HCEC 1CT (cell line): ENCODE results near the gene PTPRZ1.

Experiments used
- DNase-seq: peaks from one replicate; pipeline ENCODE4 v3.0.0-alpha.2; 2017

The PTPRZ1 gene

DNA sequence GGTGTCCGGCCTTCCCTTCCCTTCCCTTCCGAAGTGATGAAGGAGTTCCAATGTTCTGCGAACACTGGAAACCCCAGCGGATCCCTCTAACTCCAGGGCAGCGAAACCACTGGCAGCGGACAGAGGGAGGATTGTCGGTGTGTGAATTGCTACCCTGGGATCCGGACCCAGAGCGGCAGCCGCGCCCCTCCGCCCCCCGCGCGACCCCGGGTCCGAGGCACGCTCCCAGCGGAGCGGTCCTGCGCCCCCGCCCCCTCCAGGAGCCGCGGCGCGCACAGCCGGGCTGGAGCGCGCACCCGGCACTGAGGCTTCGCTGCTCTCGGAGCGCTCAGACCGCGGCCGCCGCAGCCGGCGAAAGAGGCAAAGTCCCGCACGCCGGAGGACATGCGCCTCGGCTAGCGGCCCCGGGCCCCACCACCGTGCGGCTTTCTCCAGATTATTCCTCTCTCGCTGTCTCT, at the start of gene PTPRZ1:
PTPRZ1 (plus strand) TSS at position 331 of the 458 bp plus-strand sequence. CDS start 339 bp downstream, outside the sequence.
- DNase-seq, result no peak

DNA sequence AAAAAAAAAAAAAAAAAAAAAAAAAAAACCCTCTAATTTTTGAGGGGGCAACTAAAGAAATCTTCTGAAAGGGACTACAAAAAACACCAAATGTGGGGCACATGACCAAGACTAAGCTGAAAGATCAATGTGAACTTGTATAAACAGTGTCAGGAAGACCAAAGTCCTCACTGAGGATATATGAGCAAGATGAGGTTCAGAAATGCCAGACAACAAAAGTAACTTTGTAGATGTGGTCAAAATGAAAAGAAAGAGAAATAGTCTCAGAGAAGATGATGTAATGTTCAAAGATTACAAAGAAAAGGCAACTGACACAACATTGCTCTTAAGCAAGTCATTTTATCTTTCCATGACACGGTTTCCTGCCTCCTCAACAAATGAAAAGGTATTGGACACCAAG, 48.7 kb upstream of the PTPRZ1 start:
- DNase-seq, result no peak

GRCh38 chr7:121831351-121831750, 41.6 kb upstream of the PTPRZ1 start:
- no peak for DNase-seq

DNA sequence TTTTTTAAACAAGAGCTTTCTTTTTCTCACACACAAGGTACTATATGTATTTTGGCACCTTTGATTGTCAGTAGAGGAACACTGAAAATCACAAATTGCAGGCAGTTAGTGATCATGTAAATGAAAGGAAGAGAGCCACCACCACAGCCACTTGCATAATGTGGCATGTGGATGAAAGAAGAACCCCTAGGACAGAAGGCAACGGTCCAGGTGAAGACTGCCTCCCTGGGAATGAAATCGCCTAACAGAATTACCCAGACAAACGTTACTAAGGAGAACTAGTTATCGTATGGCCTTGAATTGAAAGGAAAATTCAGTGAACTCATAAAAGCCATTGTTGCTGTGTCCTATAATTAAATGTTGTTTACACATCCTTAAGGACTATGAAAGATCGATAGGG, 41.2 kb upstream of the PTPRZ1 start:
- DNase-seq, result no peak

DNA sequence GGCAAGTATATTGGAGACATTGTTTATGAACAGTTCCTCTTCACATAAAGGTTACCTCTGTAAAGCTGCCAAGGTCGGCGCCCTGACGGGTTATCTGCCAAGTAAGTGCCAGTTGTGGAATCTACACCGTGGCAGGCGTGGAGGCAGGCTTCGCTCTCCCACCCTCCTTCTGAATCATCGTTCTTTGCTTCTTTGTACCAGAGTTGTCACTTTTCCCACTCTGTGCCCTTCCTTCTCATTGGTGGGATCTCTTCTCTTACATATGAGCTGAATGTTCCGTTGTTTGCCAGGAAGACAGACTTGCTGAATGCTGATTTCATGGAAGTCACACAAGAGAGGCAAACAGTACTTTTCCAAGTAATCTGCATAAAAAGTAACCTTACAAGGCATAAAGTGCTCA, 40.6 kb upstream of the PTPRZ1 start:
- DNase-seq, result no peak

DNA sequence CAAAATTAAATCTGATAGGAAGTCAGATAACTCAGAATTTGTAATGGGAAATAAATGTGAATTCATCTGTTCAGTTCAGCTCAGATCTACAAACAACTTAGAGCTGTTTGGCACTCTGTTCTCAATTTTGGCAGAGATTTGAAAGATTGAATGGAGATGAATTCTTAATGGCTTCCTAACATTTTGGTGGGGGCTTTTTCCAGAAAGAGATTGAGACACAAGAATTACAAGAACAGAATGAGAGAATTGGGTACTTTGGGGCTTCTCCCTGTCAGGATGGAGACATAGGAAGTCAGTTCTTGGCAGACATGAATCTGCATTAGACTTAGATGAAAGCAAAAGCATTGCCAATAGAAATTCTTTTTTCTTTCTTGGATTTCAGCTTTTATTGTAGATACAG, 39.0 kb upstream of the PTPRZ1 start:
- no peak for DNase-seq

- no peak for DNase-seq
These were observed 35.5 kb upstream of the PTPRZ1 start for GRCh38 chr7:121837462-121837861.

- no peak for DNase-seq
These were observed 25.9 kb upstream of the PTPRZ1 start for GRCh38 chr7:121847041-121847440.

DNA sequence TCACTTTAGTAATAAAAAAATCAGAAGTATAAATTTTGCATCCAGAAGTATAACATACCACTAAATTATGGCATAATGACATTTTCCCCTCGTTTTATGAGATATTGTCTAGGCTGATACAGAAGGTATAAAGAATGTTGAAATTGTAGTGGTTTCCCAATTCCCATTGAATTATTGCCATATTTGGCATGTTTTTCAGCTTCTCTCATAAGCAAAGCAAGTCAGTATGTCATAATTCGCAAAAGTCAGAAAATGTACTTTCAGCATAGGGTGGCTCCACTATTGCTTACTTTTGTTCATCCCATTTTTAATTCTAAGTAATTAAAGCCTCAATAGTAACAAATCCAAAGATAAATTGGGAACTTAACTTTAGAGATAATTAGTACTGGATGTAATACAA, 19.7 kb upstream of the PTPRZ1 start:
- no peak for DNase-seq

- DNase-seq, result no peak
These were observed 12.0 kb upstream of the PTPRZ1 start for GRCh38 chr7:121860953-121861352.

- no peak for DNase-seq
These were observed 10.4 kb upstream of the PTPRZ1 start for GRCh38 chr7:121862591-121862990.

- no peak for DNase-seq
These were observed 1.8 kb upstream of the PTPRZ1 start for GRCh38 chr7:121871188-121871587.

DNA sequence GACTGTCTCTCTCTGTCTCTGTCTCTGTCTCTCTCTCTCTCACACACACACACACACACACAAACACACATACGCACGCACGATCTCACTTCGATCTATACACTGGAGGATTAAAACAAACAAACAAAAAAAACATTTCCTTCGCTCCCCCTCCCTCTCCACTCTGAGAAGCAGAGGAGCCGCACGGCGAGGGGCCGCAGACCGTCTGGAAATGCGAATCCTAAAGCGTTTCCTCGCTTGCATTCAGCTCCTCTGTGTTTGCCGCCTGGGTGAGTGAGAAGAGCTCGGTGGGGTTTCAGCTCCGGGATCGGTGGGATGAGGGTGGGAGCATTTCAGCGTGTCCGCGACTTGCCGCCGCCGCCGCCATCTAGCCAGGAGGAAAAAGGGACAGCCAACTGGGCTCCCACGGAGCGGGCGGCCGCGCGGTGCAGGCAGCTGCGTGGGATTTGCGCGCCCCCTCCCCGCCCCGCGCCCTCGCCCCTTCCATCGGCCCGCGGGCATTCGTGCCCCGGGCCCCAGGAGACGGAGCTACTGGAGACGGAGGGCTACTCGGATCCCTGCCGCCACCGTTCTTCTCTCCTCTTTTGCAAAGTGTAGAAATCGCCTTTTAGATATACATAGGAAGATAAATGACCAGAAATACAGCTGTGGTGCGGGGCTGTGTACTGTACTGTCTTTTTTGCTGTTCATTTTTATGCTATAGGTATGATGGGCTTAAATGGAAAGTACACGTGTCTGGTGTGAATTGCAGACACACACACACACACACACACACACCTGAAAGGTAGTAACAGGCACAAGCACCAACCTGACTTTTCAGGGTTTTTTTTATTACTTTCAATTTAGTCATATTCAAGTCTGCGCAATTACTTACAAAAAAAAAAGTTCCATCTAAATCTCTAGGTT, 581 bp downstream of the PTPRZ1 start:
- DNase-seq, result no peak

DNA sequence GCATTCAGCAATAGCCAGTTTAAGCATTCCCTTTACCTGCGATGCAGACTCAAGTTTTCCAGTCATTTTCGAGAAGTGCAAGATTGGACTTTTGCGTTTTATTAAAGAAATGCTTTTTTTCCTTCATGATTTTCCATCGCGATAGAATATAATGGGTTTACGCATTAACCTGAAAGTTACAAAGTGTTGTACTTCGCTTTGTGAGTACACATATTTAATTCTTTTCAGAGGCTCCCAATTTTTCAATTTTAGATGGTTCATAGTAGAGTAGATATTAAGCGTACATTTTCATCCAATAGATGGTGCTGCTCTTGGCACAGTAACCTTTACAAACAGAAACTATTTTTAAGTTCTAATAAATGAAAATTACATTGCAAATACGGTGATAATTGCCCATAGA, 1.3 kb downstream of the PTPRZ1 start:
- no peak for DNase-seq

DNA sequence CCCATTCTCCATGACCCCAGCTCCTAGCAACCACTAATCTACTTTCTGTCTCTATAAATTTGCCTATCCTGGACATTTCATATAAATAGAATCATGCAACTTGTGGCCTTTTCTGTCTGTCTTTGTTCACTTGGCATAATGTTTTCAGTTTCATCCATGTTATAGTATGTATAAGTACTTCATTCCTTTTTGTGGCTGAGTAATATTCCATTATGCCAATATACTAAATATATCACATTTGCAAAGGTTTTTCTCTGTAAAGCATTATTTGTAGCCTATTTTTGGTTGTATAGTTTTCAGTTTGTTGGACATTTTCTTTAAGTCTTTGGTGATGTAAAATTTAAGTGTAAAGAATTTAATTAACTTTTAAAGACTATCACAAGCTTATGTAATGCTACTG, 2.2 kb downstream of the PTPRZ1 start:
- DNase-seq, result no peak

GRCh38 chr7:121876656-121877500, 3.9 kb downstream of the PTPRZ1 start:
- no peak for DNase-seq

- DNase-seq, result no peak
These were observed 6.0 kb downstream of the PTPRZ1 start for GRCh38 chr7:121878918-121879464.

DNA sequence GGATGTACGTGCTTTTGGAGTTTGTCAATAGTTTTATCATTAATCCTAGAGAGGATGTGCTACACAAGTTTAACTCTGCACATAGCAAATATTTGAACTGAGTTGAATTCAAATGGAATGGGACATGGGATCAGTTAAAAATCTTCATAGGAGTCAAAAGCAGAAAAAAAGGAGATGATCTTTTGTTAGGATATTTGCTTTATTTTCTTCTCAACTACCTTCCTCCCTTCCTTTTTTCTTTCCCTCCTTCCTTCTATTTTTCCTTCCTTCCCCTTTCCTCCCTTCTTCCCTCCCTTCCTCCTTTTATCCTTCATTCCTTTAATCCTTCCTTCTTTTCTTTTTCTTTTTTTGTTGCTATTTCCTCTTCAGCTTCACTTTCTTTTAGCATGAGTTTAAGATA, 6.6 kb downstream of the PTPRZ1 start:
- DNase-seq, result no peak

- DNase-seq, result no peak
These were observed 9.8 kb downstream of the PTPRZ1 start for GRCh38 chr7:121882731-121883130.

GRCh38 chr7:121885166-121885920, 12.4 kb downstream of the PTPRZ1 start:
- DNase-seq, result no peak

DNA sequence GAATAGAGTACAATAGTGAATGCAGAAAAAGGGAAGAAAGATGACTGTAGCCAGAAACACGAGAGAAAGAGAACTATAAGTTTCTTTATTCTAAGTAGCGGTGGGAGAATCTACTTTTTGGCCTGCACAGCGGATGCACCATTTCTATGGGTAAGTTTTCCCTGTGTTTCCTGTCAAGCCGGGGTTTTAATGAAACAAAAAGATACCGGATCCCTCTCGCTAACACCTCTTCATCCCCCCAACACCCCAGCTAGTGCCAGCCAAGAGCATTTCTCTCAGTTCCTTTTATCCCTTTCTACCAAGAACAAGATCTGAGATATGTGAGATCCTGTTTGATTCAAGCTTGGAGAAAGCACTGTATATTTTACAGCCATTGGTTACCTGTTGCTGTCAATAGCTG, 14.7 kb downstream of the PTPRZ1 start:
- no peak for DNase-seq

DNA sequence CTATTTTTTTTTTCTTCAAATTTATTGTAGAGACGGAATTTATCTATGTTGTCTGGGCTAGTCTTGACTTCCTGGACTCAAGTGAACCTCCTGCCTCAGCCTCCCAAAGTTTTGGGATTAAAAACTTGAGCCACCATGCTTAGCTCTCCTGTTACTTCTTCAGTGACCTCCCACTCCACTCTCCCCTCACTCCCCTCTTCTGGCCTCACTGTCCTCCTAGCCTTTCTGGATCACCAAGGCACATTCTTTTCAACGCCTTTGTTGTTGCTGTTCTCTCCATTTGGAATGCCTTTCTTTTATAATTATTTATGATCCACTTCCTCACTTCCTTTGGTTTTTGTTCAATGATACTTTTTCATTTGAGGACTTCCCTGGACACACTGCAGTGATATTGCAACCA, 17.9 kb downstream of the PTPRZ1 start:
- no peak for DNase-seq

- no peak for DNase-seq
These were observed 18.8 kb downstream of the PTPRZ1 start for GRCh38 chr7:121891731-121892130.
